Gastrocnemius medialis (tissue), 4 donors: ENCODE data around the gene CACNA1G. TPM values are rescaled to one million over a fixed set of nuclear protein-coding genes. Genes with fewer than 3 reads are reported as not detected.

ENCODE experiments used
- ATAC-seq, 2 donors: fragments of 150-250 bp; one replicate each; pipeline ENCODE4 v1.9.1; 2016
- DNase-seq, 2 donors: peaks; one replicate each; pipeline ENCODE4 v3.0.0-alpha.2; 2019
- H3K27ac ChIP-seq, 4 donors: fragments of 200-600 bp; sonication (generic); 1 replicate in 1 of 4; 2 replicates in 3 of 4; pipeline ENCODE4 v1.5.1; 2016 to 2018; ENCODE audit warnings: mild to moderate bottlenecking in 2 of 4, moderate library complexity in 1 of 4
- H3K27me3 ChIP-seq, 3 donors: fragments of 200-600 bp; sonication (generic) in 2 of 3; 1 replicate in 1 of 3; 2 replicates in 2 of 3; pipeline versions ENCODE4 v1.5.1 to v1.6.0; 2016 to 2019; ENCODE audit warnings: mild to moderate bottlenecking in 1 of 3, moderate library complexity in 1 of 3
- H3K36me3 ChIP-seq, 2 donors: fragments of 200-600 bp; sonication (generic) in 1 of 2; one replicate each; pipeline ENCODE4 v1.5.1; 2017 to 2018
- H3K4me1 ChIP-seq, 2 donors: fragments of 200-600 bp; sonication (generic) in 1 of 2; one replicate each; pipeline ENCODE4 v1.5.1; 2016 to 2017; ENCODE audit warnings: mild to moderate bottlenecking in 2 of 2
- H3K4me3 ChIP-seq, 4 donors: fragments of 200-600 bp; sonication (generic) in 3 of 4; 1 replicate in 1 of 4; 2 replicates in 3 of 4; pipeline ENCODE4 v1.5.1; 2016 to 2019; ENCODE audit warnings: mild to moderate bottlenecking in 2 of 4
- H3K9me3 ChIP-seq, 3 donors: fragments of 200-600 bp; sonication (generic) in 2 of 3; 1 replicate in 1 of 3; 2 replicates in 2 of 3; pipeline ENCODE4 v1.5.1; 2016 to 2019
- POLR2A ChIP-seq, 2 donors: fragments of 450-650 bp; IDR thresholded peaks; one replicate each; pipeline ENCODE4 v1.6.1; 2017; ENCODE audit warnings: antibody characterized with exemption in 2 of 2, mild to moderate bottlenecking in 2 of 2, moderate library complexity in 2 of 2
- in situ Hi-C, 4 donors: fragments of 200-750 bp; cut with MboI; loops; one replicate each; pipeline versions ENCODE4 v1.15.0 to v1.8.0; 2017; ENCODE audit warnings: low sequenced_read_pairs in 4 of 4
- intact Hi-C: fragments of 100-400 bp; cut with DNase I; formaldehyde crosslinking; loops from one replicate; pipeline ENCODE4 v1.15.1; 2023; ENCODE audit warnings: low total_unique reads
- total RNA-seq, 4 donors: library from RNA; depleted of rRNA; stranded (reverse); fragments of >200 nt; gene quantifications; one replicate each; pipeline versions ENCODE4 v1.1.0 to v1.2.3, GENCODE V29; 2016
- TF ChIP-seq, protein P1 (sequence below), 5 experiments: fragments of 450-650 bp in 3 of 5; fragments of 200-600 bp in 2 of 5; sonication (generic) in 2 of 5; IDR thresholded peaks in 4 of 5; conservative IDR thresholded peaks in 1 of 5; 1 replicate in 4 of 5; 2 replicates in 1 of 5; pipeline ENCODE4 v1.5.1; 2016 to 2019; ENCODE audit warnings: antibody characterized with exemption in 5 of 5, mild to moderate bottlenecking in 3 of 5, moderate library complexity in 3 of 5

Gene CACNA1G
- total RNA-seq, 4 donors from 2014 or later: 0.09 to 0.10 TPM; not detected in 2

DNA sequence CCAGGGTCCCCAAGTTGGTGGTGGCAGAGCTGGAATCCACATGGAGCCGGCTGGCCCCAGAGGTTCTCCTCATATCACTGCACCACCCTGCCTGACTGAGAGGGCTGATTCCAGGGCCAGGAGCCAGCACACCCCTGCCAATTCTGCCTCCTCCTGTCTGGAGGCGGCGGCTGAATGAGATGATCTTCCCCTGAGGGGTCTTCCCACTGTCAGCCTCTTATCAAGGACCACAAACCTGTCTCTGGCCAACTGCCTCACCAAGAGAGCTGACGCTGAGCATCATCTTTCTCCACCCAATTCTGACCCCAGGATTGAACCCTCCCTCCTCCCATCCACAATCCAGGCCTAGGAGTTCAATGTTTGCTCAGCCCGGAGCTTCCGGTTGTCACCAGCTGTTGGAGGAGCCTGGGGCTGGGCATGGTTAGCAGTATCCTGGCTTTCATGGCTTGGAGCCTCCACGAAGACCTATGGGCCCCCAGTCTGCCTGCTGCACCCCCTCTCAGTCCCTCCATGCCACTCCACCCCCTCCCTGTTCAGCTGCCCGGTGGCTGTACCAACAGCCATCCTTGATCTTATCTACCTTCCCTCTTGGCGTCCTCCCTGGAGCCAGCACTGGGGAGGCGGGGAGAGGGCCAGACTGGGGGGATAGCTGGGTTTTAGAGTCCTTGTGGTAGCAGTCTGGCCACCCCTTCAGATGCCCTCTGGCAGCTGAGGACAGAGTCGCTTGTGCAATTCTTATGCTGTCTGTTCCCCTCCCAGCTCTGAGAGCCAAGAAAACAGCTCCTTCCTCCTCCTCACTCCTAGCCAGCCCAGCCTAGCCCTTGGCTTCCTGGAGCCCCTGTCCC is 99.7 kb downstream of the CACNA1G start:
- ATAC-seq (peak in 1 of 2 donors; percentile 35), DNase-seq (no peak)
- H3K36me3 ChIP-seq: no peaks in the 10 kb centered on the region
- no peak overlapping the region for H3K4me3 ChIP-seq
- intact Hi-C loops: no loop called here
- peak overlapping the region in 1 of 4 donors; percentile 48 for H3K27ac ChIP-seq
- H3K27me3 ChIP-seq: no peaks in the 10 kb centered on the region
- in situ Hi-C loops: no loop called here
- TF ChIP-seq, protein P1, sequence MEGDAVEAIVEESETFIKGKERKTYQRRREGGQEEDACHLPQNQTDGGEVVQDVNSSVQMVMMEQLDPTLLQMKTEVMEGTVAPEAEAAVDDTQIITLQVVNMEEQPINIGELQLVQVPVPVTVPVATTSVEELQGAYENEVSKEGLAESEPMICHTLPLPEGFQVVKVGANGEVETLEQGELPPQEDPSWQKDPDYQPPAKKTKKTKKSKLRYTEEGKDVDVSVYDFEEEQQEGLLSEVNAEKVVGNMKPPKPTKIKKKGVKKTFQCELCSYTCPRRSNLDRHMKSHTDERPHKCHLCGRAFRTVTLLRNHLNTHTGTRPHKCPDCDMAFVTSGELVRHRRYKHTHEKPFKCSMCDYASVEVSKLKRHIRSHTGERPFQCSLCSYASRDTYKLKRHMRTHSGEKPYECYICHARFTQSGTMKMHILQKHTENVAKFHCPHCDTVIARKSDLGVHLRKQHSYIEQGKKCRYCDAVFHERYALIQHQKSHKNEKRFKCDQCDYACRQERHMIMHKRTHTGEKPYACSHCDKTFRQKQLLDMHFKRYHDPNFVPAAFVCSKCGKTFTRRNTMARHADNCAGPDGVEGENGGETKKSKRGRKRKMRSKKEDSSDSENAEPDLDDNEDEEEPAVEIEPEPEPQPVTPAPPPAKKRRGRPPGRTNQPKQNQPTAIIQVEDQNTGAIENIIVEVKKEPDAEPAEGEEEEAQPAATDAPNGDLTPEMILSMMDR (IDR thresholded peaks at IDR 0.05 in 4 of 5, conservative IDR thresholded peaks at IDR 0.05 in 1 of 5): no peak
- no peak for TF ChIP-seq POLR2A (IDR thresholded peaks at IDR 0.05)
- peaks cover 21 to 26% of the 10 kb centered on the region in 2 donors for H3K4me1 ChIP-seq
- H3K9me3 ChIP-seq: no peaks in the 10 kb centered on the region

DNA sequence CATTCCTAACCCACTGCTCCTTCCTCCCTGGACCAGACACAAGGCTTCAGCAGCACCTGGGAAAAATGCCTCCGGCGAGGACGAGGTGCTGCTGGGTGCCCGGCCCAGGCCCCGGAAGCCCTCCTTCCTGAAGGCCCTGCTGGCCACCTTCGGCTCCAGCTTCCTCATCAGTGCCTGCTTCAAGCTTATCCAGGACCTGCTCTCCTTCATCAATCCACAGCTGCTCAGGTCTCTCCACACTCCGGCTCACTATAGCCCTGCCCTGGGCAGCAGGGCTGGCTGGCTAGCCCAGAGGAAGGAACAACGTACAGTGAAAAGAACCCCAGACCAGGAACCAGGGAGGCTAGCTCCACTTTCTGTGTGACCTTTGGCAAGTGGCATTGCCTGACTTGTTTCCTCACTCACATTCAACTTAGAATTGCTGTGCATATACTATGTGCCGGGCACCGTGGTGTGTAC is 100.4 kb downstream of the CACNA1G start:
- H3K36me3 ChIP-seq: no peaks in the 10 kb centered on the region
- ATAC-seq: peak in 1 of 2 donors; percentile 7
- H3K27ac ChIP-seq: peak overlapping the region in 2 of 4 donors; percentile 2 to 48
- H3K4me1 ChIP-seq: peaks cover 21 to 26% of the 10 kb centered on the region in 2 donors
- H3K4me3 ChIP-seq: no peak overlapping the region
- intact Hi-C loops: no loop called here
- TF ChIP-seq, protein P1 (IDR thresholded peaks at IDR 0.05 in 4 of 5, conservative IDR thresholded peaks at IDR 0.05 in 1 of 5): no peak
- no peak for TF ChIP-seq POLR2A (IDR thresholded peaks at IDR 0.05)
- no peaks in the 10 kb centered on the region for H3K27me3 ChIP-seq
- in situ Hi-C loops: no loop called here
- no peak for DNase-seq
- no peaks in the 10 kb centered on the region for H3K9me3 ChIP-seq

DNA sequence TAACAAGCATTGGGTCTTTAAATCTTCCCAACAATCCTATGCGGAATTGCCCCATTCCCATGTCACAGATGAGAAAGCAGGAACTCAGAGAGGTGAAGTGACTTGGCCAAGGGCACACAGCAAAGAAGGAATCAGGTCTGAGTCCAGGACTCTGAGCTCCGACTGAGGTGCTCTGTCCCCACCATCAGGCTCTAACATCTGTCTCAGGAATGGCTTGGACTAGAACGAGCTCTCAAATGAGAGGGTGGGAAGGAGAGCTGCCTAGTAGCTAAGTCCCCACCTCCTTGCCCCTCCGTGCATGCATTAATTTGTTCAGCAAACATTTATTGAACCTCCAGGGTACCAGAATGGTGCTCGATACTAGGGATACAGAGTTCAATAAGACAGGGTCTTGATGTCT is 100.8 kb downstream of the CACNA1G start:
- H3K9me3 ChIP-seq: no peaks in the 10 kb centered on the region
- intact Hi-C loops: no loop called here
- H3K36me3 ChIP-seq: no peaks in the 10 kb centered on the region
- H3K4me3 ChIP-seq: no peak overlapping the region
- TF ChIP-seq POLR2A (IDR thresholded peaks at IDR 0.05): no peak
- TF ChIP-seq, protein P1 (IDR thresholded peaks at IDR 0.05 in 4 of 5, conservative IDR thresholded peaks at IDR 0.05 in 1 of 5): no peak
- DNase-seq (no peak), ATAC-seq (no peak)
- H3K27me3 ChIP-seq: no peaks in the 10 kb centered on the region
- peaks cover 21 to 26% of the 10 kb centered on the region in 2 donors for H3K4me1 ChIP-seq
- H3K27ac ChIP-seq: peak overlapping the region in 3 of 4 donors; percentile 2 to 75 (median 29)
- in situ Hi-C loops: no loop called here

DNA sequence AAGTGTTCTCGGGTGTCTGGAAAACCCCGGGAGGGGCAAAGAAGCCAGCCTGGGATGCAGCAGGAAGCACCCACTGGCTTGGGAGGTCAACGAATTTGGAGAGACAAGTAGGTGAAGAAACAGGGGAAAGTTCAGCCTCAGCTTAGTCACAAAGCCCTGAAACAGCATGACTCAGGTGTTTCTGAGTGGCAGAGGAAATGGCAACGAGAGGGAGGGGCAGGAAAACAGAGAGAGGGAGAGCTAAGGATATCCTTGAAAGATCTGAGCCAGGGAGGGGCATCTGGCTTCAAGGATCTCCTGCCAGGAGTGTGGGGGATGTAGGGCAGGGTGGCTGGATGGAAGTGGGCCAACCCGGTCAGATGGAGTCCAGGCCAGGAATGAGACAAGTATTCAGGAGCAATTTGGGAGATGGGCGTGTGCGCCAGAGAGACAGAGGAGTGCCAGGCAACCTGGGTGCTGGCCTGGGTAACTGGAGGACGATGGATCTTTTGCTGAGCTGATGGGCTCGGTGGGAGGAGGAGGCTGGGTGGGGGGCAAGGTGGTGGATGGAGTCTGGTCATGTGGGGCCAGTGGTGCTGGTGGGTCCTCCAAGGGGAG is 101.4 kb downstream of the CACNA1G start:
- TF ChIP-seq, protein P1 (IDR thresholded peaks at IDR 0.05 in 4 of 5, conservative IDR thresholded peaks at IDR 0.05 in 1 of 5): no peak
- no peak for TF ChIP-seq POLR2A (IDR thresholded peaks at IDR 0.05)
- DNase-seq: peak; percentile 38 to 41
- Histone ChIP-seq H3K9me3 (no peaks in the 10 kb centered on the region), H3K27ac (peak overlapping the region; percentile 2 to 75 (median 31)), H3K36me3 (no peaks in the 10 kb centered on the region), H3K4me3 (no peak overlapping the region), H3K27me3 (no peaks in the 10 kb centered on the region), H3K4me1 (peaks cover 21 to 26% of the 10 kb centered on the region in 2 donors)
- peak; percentile 88 to 90 for ATAC-seq
- intact Hi-C loops: no loop called here
- in situ Hi-C loops: no loop called here
